Tibial nerve (tissue), 3 donors: ENCODE measurements around the gene SHPK.

Source experiments
- CTCF ChIP-seq, 5 experiments: fragments of 200-600 bp in 3 of 5; fragments of 450-650 bp in 2 of 5; sonication (generic) in 3 of 5; IDR thresholded peaks; one replicate each; pipeline ENCODE4 v1.5.1; 2016 to 2019; ENCODE audit warnings: antibody characterized with exemption in 5 of 5, mild to moderate bottlenecking in 3 of 5, moderate library complexity in 2 of 5
- POLR2A ChIP-seq, 2 donors: fragments of 450-650 bp; IDR thresholded peaks; one replicate each; pipeline ENCODE4 v1.6.1; 2017; ENCODE audit warnings: antibody characterized with exemption in 2 of 2, mild to moderate bottlenecking in 2 of 2, moderate library complexity in 2 of 2

- TF ChIP-seq CTCF (IDR thresholded peaks at IDR 0.05): no peak
- no peak for TF ChIP-seq POLR2A (IDR thresholded peaks at IDR 0.05)
These were observed 25.5 kb downstream of the SHPK start for GRCh38 chr17:3610523-3610922.
